Measurements from ENCODE around the gene C2orf15.

Gene C2orf15

DNA sequence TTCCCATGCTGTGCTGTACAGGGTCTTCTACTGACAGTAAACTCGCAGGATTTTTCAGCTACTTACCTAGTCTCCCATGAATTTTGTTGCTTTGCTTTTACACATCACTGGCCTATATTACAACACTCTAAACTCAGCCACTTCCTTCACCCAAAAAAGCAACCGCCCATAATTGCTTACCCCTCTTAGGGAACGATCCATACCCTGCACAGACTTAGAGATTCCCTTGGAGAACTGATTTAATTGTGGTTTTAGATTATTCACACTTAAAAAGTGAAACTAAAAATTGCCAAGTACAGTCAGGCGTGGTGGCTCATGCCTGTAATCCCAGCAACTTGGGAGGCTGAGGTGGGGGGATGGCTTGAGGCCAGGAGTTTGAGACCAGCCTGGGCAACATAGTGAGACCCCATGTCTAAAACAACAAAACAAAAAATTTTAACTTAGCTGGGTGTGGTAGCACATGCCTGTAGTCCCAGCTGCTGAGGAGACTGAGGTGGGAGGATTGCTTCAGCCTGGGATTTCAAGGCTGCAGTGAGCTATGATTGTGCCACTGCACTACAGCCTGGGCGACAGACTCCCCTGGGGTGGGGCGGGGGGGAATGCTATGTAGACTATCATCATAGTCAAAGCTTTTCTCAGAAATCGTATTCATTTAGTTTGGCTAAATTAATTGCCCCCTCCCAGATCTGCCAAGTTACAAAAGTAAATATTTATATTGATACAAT lies 58.7 kb downstream of the C2orf15 start:
- no peak overlapping the region for H3K4me3 ChIP-seq (ENCODE audit: low read depth, low read length)
- TF ChIP-seq, protein P1, sequence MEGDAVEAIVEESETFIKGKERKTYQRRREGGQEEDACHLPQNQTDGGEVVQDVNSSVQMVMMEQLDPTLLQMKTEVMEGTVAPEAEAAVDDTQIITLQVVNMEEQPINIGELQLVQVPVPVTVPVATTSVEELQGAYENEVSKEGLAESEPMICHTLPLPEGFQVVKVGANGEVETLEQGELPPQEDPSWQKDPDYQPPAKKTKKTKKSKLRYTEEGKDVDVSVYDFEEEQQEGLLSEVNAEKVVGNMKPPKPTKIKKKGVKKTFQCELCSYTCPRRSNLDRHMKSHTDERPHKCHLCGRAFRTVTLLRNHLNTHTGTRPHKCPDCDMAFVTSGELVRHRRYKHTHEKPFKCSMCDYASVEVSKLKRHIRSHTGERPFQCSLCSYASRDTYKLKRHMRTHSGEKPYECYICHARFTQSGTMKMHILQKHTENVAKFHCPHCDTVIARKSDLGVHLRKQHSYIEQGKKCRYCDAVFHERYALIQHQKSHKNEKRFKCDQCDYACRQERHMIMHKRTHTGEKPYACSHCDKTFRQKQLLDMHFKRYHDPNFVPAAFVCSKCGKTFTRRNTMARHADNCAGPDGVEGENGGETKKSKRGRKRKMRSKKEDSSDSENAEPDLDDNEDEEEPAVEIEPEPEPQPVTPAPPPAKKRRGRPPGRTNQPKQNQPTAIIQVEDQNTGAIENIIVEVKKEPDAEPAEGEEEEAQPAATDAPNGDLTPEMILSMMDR (IDR thresholded peaks at IDR 0.05; ENCODE audit: control insufficient read depth, extremely low read depth, insufficient read depth), result no peak
- DNase-seq (ENCODE audit: low read depth), result no peak

All from LNCaP clone FGC (cell line).